ENCODE data around the gene CAMTA2. TPM values are rescaled to one million over a fixed set of nuclear protein-coding genes. Genes with fewer than 3 reads are reported as not detected.
A peak's percentile ranks its signal among the peaks of the same experiment; 100 is the strongest.
"Not testable (repeated sequence)": the region's sequence is repeated elsewhere in the genome, so short reads cannot be mapped to it uniquely, and the experiment has no call there.

The CAMTA2 gene
- total RNA-seq, 6 experiments from 2014 or later, result 48.9 to 60.8 (median 54.1) TPM

GRCh38 chr17:4928881-4929280 is 58.6 kb downstream of the CAMTA2 start:
- no peak for DNase-seq
- H3K27me3 Mint-ChIP-seq (ENCODE audit: insufficient read depth), result peaks cover 2% of the 10 kb centered on the region
- H3K4me3 Mint-ChIP-seq, result no peak overlapping the region
- no peaks in the 10 kb centered on the region for H3K9me3 Mint-ChIP-seq
- peaks cover 2% of the 10 kb centered on the region for H3K4me1 Mint-ChIP-seq (ENCODE audit: low read depth)
- peaks cover 20% of the 10 kb centered on the region; the same call in 1 of the 2 replicates for H3K36me3 Mint-ChIP-seq (ENCODE audit: low read depth)
- H3K27ac Mint-ChIP-seq, result no peak overlapping the region
- TF ChIP-seq CTCF (IDR thresholded peaks at IDR 0.05), result no peak

GRCh38 chr17:4926577-4927335 is 60.7 kb downstream of the CAMTA2 start:
- not testable (repeated sequence) for DNase-seq; H3K27ac Mint-ChIP-seq; H3K4me3 Mint-ChIP-seq; H3K27me3 Mint-ChIP-seq (ENCODE audit: insufficient read depth); H3K4me1 Mint-ChIP-seq (ENCODE audit: low read depth); H3K9me3 Mint-ChIP-seq
- peaks cover 20% of the 10 kb centered on the region; the same call in 1 of the 2 replicates for H3K36me3 Mint-ChIP-seq (ENCODE audit: low read depth)

- H3K4me1 Mint-ChIP-seq (ENCODE audit: low read depth), result peaks cover 10% of the 10 kb centered on the region
Observed at GRCh38 chr17:4921320-4921719, 66.2 kb downstream of the CAMTA2 start.

GRCh38 chr17:4920351-4921048 is 67.0 kb downstream of the CAMTA2 start:
- Mint-ChIP-seq H3K4me1 (ENCODE audit: low read depth) (peaks cover 10% of the 10 kb centered on the region), H3K4me3 (no peak overlapping the region), H3K9me3 (no peaks in the 10 kb centered on the region), H3K27ac (no peak overlapping the region), H3K27me3 (ENCODE audit: insufficient read depth) (peaks cover 1% of the 10 kb centered on the region; the same call in 1 of the 2 replicates), H3K36me3 (ENCODE audit: low read depth) (no peaks in the 10 kb centered on the region)
- no peak for TF ChIP-seq CTCF (IDR thresholded peaks at IDR 0.05)
- no peak for DNase-seq

More at GRCh38 chr17:4921320-4921719, 66.2 kb downstream of the CAMTA2 start:
- no peak overlapping the region for H3K4me3 Mint-ChIP-seq
- no peaks in the 10 kb centered on the region for H3K9me3 Mint-ChIP-seq
- H3K36me3 Mint-ChIP-seq (ENCODE audit: low read depth), result no peaks in the 10 kb centered on the region
- no peak for TF ChIP-seq CTCF (IDR thresholded peaks at IDR 0.05)
- peaks cover 1% of the 10 kb centered on the region; the same call in 1 of the 2 replicates for H3K27me3 Mint-ChIP-seq (ENCODE audit: insufficient read depth)
- no peak for DNase-seq
- H3K27ac Mint-ChIP-seq, result no peak overlapping the region

- H3K27me3 Mint-ChIP-seq (ENCODE audit: insufficient read depth), result peaks cover 1% of the 10 kb centered on the region; the same call in 1 of the 2 replicates
- no peak overlapping the region for H3K27ac Mint-ChIP-seq
- H3K4me3 Mint-ChIP-seq, result peak overlapping the region; percentile 33
- DNase-seq, result no peak
- peaks cover 10% of the 10 kb centered on the region for H3K4me1 Mint-ChIP-seq (ENCODE audit: low read depth)
- no peaks in the 10 kb centered on the region for H3K36me3 Mint-ChIP-seq (ENCODE audit: low read depth)
- TF ChIP-seq CTCF (IDR thresholded peaks at IDR 0.05), result no peak
- no peaks in the 10 kb centered on the region for H3K9me3 Mint-ChIP-seq
Observed at GRCh38 chr17:4919511-4920047, 67.9 kb downstream of the CAMTA2 start.

Small RNA genes lying within 50 kb of the gene (microRNA-seq; reads per million reads assigned to microRNA genes)
- gene MIR6864, result not detected
- not detected for gene MIR6865

Other genes starting within 250 kb of the CAMTA2 start
- not detected for gene ZMYND15, start 247.8 kb downstream of the CAMTA2 start, total RNA-seq (2021; fragmentation: NEBNext Ultra II Directional; extraction: Animal tissue kit (Norgen Biotek cat#: 25700))
- gene CXCL16, start 247.7 kb downstream of the CAMTA2 start, total RNA-seq (2021; fragmentation: NEBNext Ultra II Directional; extraction: Animal tissue kit (Norgen Biotek cat#: 25700)), result under 1 TPM; 0.31 to 0.92 (median 0.62) TPM
- gene TM4SF5, start 215.8 kb downstream of the CAMTA2 start, total RNA-seq (2021; fragmentation: NEBNext Ultra II Directional; extraction: Animal tissue kit (Norgen Biotek cat#: 25700)), result not detected
- gene VMO1, start 201.3 kb downstream of the CAMTA2 start, total RNA-seq (2021; fragmentation: NEBNext Ultra II Directional; extraction: Animal tissue kit (Norgen Biotek cat#: 25700)), result under 1 TPM in 3 of 6 experiments, not detected in 3; 0.23 to 0.34 (median 0.31) TPM
- not detected for gene GLTPD2, start 198.7 kb downstream of the CAMTA2 start, total RNA-seq (2021; fragmentation: NEBNext Ultra II Directional; extraction: Animal tissue kit (Norgen Biotek cat#: 25700))
- gene PSMB6, start 191.5 kb downstream of the CAMTA2 start, total RNA-seq (2021; fragmentation: NEBNext Ultra II Directional; extraction: Animal tissue kit (Norgen Biotek cat#: 25700)), result 100 to 1,000 TPM; 216 to 280 (median 237) TPM
- gene PLD2, start 180.5 kb downstream of the CAMTA2 start, total RNA-seq (2021; fragmentation: NEBNext Ultra II Directional; extraction: Animal tissue kit (Norgen Biotek cat#: 25700)), result 10 to 100 TPM; 14.9 to 21.8 (median 19.4) TPM
- gene MINK1, start 154.3 kb downstream of the CAMTA2 start, total RNA-seq (2021; fragmentation: NEBNext Ultra II Directional; extraction: Animal tissue kit (Norgen Biotek cat#: 25700)), result 10 to 100 TPM; 68.5 to 82.4 (median 71.6) TPM
- gene C17orf107, start 88.1 kb downstream of the CAMTA2 start, total RNA-seq (2021; fragmentation: NEBNext Ultra II Directional; extraction: Animal tissue kit (Norgen Biotek cat#: 25700)), result 1 to 10 TPM in 4 of 6 experiments, under 1 TPM in 2; 0.95 to 1.6 (median 1.4) TPM
- gene CHRNE, start 84.6 kb downstream of the CAMTA2 start, total RNA-seq (2021; fragmentation: NEBNext Ultra II Directional; extraction: Animal tissue kit (Norgen Biotek cat#: 25700)), result under 1 TPM in 3 of 6 experiments, not detected in 3; 0.07 to 0.15 (median 0.07) TPM
- not detected for gene GP1BA, start 55.4 kb downstream of the CAMTA2 start, total RNA-seq (2021; fragmentation: NEBNext Ultra II Directional; extraction: Animal tissue kit (Norgen Biotek cat#: 25700))
- gene SLC25A11, start 47.6 kb downstream of the CAMTA2 start, total RNA-seq (2021; fragmentation: NEBNext Ultra II Directional; extraction: Animal tissue kit (Norgen Biotek cat#: 25700)), result 10 to 100 TPM; 61.9 to 78.6 (median 64.4) TPM
- gene RNF167, start 47.4 kb downstream of the CAMTA2 start, total RNA-seq (2021; fragmentation: NEBNext Ultra II Directional; extraction: Animal tissue kit (Norgen Biotek cat#: 25700)), result 100 to 1,000 TPM in 3 of 6 experiments, 10 to 100 TPM in 3; 88.3 to 122 (median 97.6) TPM
- 1,000 to 10,000 TPM; 1,630 to 1,970 (median 1,832) TPM for gene PFN1, start 39.1 kb downstream of the CAMTA2 start, total RNA-seq (2021; fragmentation: NEBNext Ultra II Directional; extraction: Animal tissue kit (Norgen Biotek cat#: 25700))
- gene ENO3, start 36.6 kb downstream of the CAMTA2 start, total RNA-seq (2021; fragmentation: NEBNext Ultra II Directional; extraction: Animal tissue kit (Norgen Biotek cat#: 25700)), result 1 to 10 TPM; 1.9 to 4.6 (median 3.2) TPM
- gene SPAG7, start 19.9 kb downstream of the CAMTA2 start, total RNA-seq (2021; fragmentation: NEBNext Ultra II Directional; extraction: Animal tissue kit (Norgen Biotek cat#: 25700)), result 10 to 100 TPM; 59.4 to 76.9 (median 65.6) TPM
- 1 to 10 TPM in 4 of 6 experiments, under 1 TPM in 2; 0.66 to 1.5 (median 1.0) TPM for gene INCA1, start 9.8 kb upstream of the CAMTA2 start, total RNA-seq (2021; fragmentation: NEBNext Ultra II Directional; extraction: Animal tissue kit (Norgen Biotek cat#: 25700))
- gene KIF1C, start 10.3 kb upstream of the CAMTA2 start, total RNA-seq (2021; fragmentation: NEBNext Ultra II Directional; extraction: Animal tissue kit (Norgen Biotek cat#: 25700)), result 100 to 1,000 TPM; 174 to 200 (median 178) TPM
- under 1 TPM in 1 of 6 experiments, not detected in 5; 0.12 TPM for gene SLC52A1, start 47.8 kb upstream of the CAMTA2 start, total RNA-seq (2021; fragmentation: NEBNext Ultra II Directional; extraction: Animal tissue kit (Norgen Biotek cat#: 25700))
- under 1 TPM in 5 of 6 experiments, not detected in 1; 0.09 to 0.19 (median 0.13) TPM for gene ZFP3, start 90.8 kb upstream of the CAMTA2 start, total RNA-seq (2021; fragmentation: NEBNext Ultra II Directional; extraction: Animal tissue kit (Norgen Biotek cat#: 25700))
- gene ZNF232, start 124.2 kb upstream of the CAMTA2 start, total RNA-seq (2021; fragmentation: NEBNext Ultra II Directional; extraction: Animal tissue kit (Norgen Biotek cat#: 25700)), result 1 to 10 TPM; 3.5 to 4.9 (median 3.8) TPM
- gene USP6, start 128.4 kb upstream of the CAMTA2 start, total RNA-seq (2021; fragmentation: NEBNext Ultra II Directional; extraction: Animal tissue kit (Norgen Biotek cat#: 25700)), result under 1 TPM; 0.05 to 0.19 (median 0.10) TPM
- gene ZNF594, start 204.2 kb upstream of the CAMTA2 start, total RNA-seq (2021; fragmentation: NEBNext Ultra II Directional; extraction: Animal tissue kit (Norgen Biotek cat#: 25700)), result 1 to 10 TPM; 3.3 to 5.1 (median 4.6) TPM
- gene SCIMP, start 247.2 kb upstream of the CAMTA2 start, total RNA-seq (2021; fragmentation: NEBNext Ultra II Directional; extraction: Animal tissue kit (Norgen Biotek cat#: 25700)), result not detected